GM21576 (cell line): ENCODE results near the gene IL11.

Experiments
- ATAC-seq: cut with Tn5 transposase; IDR thresholded peaks from one replicate; pipeline ENCODE4 v1.9.1; 2021; ENCODE audit warnings: mild to moderate bottlenecking, moderate library complexity; ENCODE audit not compliant: unreplicated experiment

The IL11 gene

DNA sequence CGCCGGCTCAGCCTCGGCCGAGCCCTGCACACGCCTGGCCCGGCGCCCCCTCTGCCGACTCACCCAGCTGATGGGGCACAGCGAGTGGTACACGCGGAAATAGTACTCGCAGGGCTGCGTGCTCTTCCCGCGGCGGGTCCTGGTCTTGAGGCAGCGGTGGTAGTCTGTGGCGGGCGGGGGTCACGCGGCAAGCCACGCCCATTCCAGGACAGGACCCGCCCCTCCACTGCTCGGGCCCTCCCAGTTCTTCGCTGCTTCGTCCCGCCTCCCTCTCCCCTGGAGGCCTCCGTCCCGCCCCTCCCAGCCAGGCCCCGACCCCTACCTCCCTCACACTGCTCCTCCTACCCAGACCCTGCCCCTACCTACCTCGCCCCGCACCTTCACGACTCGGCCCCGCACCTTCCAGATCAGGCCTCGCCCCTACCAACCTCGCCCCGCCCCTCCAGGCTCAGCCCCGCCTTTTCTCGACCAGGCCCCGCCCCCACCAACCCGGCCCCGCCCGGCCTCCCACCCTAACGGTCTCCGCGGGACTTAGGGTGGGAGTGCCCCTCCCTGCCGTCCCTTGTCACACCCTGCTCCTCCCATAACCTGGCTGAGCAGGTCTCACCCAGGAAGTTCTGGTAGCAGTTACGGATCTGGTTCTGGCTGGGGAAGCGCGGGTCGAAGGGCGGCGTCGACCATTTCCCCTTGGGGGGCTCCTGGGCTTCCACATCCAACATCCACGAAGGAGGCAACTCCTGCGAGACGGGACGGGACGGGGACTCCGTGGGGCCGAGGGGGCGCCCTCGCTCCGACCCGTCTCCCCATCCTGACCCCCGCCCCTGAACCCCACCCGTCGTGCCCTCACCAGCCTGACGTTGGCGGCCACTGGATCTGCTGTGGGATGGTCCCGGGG lies 16.2 kb downstream of the IL11 start:
- no peak for ATAC-seq

DNA sequence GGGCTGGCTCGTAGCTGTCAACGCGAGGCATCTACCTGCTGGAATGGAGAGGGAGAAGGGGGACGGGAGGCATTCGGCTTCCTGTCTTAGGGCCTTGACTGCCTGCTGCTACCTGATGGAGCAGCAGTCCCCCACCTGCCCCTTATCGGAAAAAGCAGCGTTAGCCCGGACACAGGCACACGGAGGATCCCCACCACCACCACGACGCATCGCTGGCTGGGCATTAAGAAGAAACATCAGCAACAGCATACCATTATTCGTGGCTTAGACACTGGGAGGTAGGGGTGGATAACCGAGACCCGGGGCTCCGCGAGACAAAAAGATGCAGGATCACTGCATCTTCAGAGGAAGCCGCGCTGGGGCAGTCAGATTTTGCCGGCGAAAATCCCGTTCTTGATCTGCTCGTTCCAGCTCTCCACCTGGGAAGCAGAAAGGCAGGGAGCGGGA lies 16.9 kb downstream of the IL11 start:
- no peak for ATAC-seq

DNA sequence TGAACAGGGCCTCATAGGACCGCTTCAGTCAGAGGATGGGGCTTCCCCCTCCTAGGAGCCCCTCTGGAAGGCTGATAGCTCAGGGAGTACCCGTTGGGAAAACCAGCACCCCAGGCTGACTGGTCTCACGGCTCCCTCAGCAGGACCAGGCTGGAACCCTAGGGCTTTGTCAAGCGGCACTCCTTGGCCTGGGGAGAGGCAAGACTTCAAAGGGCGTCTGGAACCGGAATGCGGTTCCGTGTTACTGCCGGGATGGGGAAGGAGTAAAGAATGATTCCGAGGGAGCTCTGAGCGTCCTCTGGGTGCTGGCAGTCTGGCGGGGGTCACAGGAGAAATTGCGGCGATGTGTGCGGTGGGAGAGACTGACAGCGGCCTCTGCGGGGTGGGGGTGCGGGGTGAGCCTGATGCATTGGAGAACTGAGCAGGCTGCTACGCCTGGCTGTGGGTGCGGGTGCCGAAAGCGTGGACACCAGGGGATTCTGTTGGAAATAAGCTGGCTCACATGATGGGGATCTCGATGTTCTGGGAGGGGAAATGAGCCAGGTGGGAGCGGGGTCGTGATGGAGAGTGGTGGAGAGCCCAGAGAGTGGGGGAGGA lies 17.6 kb downstream of the IL11 start:
- ATAC-seq = no peak

DNA sequence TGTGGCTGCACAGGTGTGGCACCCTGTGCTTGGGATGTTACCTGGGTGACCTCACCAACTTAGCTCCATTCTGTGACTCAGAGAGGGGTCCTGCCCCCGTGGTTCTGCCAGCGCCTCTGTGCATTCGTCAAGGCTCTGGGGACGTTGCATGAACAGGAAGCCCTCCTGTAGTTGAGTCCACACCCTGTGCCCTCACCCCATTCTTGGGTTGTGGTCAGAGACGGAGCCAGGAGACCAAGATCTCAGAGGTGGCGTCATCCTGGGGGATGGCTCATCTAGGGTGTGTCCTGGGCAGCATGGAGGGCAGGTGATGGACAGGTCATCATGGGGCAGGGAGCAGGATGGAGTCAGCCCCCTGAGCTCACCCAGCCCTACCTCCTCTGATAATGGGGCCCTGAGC lies 18.2 kb downstream of the IL11 start:
- ATAC-seq = no peak

DNA sequence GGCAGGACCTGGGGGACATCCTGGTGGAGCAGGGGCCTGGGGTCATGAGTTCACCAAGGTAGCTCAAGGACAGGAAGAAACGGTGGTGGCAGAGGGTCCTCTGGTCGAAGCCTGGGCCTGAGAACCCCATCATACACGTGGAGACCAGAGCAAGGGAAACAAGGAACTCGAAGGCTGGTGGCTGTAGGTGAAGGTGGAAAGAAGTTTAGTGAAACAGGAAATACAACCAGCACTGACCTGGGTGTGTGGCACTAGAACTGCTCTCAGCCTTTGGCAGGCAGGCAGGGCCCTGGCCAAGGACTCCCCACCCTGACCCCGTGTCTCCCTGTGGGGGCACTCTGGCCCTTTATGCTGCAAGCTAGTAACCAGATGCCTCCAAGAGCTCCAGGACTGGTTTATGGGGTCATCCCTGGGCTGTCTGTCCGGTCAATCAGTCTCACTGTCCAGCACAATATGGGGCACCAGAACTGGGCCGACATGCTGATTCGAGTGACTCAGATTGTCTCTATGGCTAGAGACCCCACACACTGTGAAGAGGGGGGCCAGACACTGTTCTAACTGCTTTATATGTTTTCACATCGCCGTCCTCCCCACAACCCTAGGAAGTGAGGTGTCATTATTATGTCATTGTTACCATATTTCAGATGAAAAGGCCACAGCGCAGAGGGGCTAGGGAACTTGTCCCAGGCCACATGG lies 19.5 kb downstream of the IL11 start:
- ATAC-seq = no peak

DNA sequence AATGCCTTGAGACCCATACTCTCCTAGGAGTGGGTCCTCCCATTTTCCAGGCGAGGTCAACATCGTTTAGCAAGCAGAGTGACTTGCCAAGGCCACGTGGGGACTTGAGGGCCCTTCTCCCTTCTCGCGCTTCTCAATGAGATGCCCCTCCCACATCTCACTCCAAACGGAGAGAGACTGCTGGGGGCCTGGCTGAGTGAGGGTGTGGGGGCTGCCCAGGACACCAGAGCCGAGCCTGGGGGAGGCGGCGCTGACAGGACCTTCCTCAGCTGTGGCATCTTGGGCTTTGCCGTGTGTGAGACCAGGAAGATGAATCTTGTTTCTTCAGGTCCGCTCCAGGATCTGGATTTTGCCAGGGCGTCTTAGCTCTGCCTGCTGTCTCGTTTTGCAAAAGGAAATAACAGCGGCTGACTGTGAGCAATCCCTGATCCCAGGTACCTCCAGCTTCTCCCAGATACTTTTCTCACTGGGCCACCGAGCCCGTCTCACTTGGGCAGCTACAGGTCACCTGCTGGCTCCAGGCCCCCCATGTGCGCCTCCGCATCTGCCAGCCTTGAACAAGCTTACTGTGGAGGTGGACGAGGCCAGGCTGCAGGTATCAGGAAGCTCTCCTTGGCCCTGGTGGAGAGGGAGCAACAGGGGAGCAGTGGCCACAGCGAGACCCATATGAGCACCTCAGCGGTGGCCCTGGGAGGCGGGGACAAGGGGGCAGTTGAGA lies 21.8 kb downstream of the IL11 start:
- no peak for ATAC-seq

DNA sequence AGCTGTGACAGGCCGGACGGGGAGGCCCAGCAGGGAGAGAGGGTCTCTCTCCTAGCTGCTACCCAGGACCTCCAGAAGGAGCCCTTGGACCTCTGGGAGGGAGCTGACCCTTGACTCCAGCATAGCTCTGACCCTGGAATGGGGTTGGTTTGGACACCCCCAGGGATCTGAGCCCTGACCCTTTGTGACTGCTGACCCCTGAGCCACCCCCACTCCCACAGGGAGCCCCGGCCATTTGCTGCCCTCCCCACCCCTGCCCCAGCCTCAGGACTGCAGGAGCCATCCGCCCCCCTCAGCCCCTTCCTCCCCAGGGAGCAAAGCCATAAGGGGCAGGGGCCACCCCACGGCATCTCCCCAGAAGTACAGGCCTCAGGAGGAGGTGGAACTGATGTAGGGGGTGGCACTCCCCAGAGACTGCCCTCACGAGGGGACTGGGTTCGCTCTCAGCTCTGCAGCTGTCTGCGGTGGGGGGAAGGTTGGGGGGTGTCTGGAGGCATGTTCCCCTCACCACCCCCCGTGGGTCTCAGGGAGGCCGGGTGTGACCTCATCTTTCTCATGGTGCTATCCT lies 22.7 kb downstream of the IL11 start:
- no peak for ATAC-seq

DNA sequence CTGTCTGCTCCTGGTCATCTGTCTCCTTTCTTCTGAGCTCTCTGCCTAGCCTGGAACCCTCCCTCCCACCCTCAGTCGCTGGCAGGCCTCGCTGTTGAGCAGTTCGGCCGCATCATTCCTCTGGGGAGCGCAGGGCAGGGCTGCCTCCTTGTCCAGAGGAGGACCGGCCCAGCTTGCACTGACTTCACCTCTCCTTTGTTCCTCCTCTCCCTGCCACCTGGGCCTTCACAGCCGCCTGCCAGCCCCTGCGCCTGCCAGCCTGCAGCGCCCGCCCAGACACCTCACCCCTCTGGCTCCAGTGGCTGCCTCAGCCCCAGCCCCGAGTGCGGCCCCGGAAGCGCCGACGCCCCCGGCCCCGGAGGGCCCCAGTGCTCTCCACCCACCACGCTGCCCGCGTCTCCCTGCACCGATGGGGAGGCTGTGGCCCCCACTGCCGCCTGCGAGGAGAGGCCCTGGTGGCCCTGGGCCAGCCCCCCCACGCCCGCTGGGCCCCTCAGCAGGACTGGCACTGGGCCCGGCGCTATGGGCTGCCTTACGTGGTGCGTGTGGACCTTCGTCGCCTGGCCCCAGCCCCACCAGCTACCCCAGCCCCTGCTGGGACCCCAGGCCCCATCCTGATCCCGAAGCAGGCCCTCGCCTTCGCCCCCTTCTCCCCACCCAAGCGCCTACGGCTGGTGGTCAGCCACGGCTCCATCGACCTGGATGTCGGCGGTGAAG lies 23.4 kb downstream of the IL11 start:
- no peak for ATAC-seq

DNA sequence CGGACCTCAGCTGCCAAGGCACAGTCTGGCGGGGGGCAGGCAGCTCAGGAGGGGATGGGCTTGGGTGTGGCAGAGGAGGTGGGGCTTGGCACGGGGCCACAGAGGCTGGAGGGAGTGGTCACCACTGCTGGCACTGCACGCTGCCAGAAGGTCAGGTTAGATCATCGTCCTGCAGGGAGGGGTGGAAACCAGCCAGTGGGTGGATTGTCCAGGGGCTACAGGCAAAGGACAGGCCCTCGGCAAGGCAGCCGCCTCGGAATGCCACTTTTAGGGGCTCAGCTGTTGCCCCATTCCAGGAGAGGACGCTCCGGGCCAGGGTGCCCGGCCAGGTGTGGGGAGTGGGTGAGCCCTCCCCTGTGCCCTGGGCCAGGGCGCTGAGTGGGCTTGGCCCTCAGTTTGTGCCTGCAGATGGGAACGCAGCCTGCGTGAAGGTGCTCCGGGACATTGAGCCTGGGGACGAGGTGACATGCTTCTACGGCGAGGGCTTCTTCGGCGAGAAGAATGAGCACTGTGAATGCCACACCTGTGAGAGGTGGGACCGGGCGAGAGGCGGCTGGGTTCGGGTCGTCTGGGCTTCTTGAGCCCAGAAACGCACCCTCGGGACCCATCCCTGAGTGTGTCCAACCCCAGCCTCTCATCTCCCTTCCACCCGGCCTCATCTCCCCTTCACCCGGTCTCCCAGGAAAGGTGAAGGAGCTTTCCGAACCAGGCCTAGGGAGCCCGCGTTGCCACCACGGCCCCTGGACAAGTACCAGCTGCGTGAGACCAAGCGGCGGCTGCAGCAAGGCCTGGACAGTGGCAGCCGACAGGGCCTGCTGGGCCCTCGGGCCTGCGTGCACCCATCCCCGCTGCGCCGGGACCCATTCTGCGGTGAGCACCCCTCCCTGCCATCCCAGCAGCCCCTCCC lies 24.2 kb downstream of the IL11 start:
- no peak for ATAC-seq

DNA sequence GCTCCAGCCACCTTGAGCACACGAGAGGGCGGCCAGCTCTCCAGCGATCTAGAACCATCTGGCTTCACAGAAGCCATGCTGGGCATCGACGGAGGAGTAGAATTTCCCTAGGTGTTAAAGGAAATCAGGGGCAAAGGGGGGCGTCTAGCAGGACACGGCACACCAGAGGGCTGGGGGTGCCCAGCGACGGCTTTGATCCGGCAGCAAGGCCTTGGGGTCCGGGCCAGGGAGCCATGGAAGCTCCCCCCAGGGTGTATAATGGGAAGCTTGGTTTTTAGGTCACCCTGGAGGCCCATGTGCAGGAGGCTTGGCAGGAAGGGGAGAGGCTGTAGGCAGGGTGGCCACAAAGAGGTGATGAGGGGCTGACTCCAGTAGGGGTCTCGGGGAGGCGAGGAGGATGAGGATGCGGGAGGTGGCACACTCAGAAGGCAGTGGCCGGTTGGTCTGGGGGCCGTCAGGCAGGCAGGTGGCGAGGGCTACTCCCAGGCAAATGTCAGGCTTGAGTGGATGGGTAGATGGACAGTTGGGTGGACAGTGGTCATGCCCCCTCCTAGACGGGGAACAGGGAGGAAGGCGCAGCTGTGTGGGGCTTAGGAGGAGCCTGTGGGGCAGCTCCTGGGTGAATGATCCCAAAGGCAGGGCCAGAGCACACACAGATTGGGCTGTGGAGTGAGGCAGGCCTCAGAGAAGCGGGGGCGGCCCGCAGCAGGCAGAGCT lies 25.0 kb downstream of the IL11 start:
- no peak for ATAC-seq

DNA sequence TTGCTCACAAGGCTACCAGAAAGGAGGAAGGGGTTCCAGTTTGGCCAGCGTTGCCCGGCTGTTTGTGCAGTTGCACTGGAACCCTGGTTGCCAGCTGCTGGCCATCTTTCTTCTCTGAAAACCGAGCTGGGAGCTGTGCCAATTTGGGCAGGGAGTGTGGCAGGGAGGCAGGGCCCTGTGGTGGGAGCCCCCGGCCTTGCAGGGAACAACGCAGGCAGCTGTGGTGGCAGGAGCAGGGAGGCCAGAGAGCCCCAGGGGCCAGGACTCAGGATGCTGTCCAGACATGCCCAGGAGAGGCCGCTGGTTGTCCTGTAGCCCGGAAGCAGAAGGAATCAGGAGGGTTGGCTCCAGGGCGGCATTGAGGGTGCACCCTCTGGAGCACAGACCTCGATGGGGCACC lies 25.8 kb downstream of the IL11 start:
- ATAC-seq = no peak

DNA sequence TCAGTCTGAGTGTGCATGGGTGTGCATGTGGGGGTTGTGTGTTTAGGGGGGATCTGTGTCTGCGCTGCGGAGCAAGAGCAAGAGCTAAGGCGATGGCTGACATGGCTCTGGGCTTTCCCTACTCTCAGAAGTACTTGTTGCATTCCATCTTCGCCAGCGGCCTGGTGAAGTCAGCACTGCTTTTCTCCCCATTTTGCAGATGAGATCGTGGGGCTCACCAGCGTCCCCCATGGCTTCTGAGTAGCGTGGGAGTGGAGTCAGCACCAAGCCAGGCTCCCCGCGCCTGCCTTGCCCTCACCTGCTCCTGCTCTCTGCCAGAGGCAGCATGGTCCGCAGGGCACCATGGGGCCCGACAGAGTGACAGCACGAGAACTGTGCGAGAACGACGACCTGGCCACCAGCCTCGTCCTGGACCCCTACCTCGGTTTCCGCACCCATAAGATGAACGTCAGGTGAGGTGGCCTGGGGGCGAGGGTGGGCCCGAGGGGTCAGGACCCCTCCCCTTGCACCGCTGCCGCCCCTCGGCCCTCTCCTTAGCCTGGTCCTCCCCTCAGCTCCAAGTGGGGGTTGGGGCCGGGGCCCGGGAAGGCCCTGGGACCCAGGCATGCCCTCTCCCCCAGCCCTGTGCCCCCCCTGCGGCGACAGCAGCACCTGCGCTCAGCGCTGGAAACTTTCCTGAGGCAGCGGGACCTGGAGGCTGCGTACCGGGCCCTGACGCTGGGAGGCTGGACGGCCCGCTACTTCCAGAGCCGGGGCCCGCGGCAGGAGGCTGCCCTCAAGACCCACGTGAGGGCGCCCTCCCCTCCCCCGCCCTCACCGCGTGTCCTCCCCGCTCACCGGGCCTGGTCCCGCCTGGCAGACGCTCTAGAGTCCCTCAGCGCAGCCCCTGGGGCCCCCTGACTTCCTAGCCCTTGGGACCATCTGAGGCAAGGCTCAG lies 28.4 kb downstream of the IL11 start:
- no peak for ATAC-seq

DNA sequence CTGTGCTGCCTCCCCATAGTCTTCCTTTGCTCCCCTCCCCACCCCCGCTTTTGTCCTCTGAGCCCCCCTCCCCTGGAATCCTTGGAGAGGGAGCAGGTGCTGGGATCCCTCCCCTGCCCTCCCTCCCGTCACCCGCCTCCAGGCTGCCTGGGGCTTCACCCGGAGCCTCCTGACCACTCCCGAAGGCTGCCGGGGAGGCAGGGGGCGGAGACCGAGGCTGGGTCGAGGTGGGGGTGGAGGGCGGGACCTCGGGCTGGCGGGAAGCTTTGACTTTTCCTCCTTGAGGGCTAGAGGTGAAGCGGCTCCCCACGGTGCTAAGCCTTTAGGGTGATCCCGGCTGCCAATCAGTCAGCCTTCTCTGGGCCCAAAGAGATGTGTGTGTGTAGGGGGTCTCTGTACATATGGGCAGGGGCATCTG lies 29.1 kb downstream of the IL11 start:
- no peak for ATAC-seq

DNA sequence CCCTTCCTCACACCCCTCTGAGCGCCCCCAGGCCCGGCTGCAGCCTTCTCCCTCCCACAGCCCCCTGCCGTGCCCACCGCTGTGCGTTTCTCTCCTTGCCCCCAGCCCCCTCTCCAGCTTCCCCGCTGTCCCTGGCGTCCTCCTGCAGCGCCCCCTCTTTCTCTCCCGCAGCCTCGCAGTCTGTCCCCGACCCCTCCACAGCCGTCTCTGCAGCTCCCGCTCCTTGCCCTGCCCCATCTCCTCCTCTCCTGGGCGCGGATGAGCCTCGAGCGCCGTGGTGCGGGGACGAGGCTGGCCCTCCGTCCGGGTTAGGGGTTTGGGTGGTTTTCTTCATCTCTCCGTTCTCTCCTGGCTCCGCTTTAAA lies 29.5 kb downstream of the IL11 start:
- ATAC-seq = no peak

DNA sequence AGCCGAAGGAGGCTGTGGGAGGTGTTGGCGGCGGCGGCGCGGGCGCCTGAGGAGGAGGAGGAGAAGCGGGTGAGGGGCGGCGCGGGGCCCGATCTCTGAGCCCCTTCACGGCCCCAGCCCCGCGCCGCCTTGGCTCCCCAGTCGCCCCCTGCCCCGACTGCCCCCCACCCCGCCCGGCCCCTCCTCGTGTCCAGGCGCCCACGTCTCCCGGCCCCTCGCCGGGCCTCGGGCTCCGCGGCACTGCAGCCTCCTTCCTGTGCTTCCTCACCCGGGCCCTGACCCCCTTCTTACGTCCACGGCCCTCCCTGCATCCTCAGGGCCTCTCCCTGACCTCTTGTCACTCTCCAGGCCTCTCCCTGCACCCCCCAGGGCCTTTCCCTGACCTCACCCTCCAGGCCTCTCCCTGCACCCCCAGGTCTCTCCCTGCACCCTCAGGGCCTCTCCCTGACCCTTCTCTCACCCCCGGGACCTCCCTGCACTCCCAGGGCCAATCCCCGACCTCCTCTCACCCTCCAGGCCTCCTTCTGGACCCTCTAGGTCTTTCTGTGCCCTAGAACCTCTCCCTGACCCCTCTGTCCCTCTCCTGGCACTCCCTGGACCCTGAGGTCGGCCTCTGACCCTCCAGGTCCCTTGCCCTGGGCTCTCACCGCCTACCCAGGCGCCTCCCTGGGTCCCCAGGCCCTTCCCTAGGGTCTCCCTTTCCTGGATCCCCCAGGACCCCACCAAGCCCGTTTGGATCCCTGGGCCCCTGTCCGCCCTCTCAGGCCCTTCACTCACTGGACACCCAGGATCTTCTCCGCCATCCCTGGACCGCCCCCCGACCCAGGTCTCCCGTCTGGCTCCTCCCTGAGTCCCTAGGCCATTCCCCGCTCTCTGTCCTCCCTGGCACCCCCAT lies 30.1 kb downstream of the IL11 start:
- no peak for ATAC-seq

DNA sequence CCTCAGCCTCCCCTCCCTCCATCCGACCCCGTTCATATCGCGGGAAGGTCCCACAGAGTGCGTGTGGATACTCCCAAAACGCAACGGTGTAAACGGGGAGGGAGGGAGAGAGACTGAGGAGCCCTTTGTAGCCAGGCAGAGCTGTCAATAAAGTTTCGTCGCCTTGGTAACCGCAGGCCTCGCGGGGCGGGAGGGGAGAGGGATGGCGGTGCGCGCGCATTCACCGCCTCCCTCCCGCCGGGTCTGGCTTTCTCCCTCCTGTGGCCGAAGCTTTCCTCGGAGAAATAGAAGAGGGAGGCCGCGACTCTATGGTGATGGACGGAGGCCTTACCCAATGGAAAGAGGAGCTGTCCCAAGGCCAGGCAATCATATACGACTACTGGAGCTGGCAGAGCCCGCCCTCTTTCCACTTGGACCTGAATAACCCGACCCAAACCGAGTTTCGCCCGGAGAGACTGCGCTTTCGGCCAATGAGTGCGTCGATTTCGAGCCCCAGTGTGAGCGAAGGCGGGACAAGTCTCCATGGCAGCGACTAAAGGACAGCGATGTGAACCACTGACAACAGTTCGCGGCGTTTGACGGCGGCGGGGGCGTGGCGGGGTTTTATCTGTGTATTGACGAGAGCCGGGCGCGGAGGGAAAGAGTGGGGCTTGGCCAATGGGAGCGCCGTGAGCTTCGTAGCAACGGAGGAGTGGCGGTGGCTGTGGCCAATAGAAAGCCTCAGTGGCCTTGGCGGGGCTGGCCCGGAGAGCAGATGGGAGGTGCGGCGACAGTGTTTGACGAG lies 31.0 kb downstream of the IL11 start, which contains the start of gene KMT5C:
Gene KMT5C, plus strand, starts transcription at position 772 of the 784 bp plus-strand sequence. CDS start 2,061 bp downstream, outside the sequence.
- ATAC-seq = peak; percentile 78
